GM18517 (cell line): ENCODE measurements around the gene TFF3.

Experiments used
- ATAC-seq: cut with Tn5 transposase; IDR thresholded peaks from one replicate; pipeline ENCODE4 v1.9.1; 2021; ENCODE audit warnings: mild to moderate bottlenecking, moderate library complexity; ENCODE audit not compliant: unreplicated experiment

The TFF3 gene

DNA sequence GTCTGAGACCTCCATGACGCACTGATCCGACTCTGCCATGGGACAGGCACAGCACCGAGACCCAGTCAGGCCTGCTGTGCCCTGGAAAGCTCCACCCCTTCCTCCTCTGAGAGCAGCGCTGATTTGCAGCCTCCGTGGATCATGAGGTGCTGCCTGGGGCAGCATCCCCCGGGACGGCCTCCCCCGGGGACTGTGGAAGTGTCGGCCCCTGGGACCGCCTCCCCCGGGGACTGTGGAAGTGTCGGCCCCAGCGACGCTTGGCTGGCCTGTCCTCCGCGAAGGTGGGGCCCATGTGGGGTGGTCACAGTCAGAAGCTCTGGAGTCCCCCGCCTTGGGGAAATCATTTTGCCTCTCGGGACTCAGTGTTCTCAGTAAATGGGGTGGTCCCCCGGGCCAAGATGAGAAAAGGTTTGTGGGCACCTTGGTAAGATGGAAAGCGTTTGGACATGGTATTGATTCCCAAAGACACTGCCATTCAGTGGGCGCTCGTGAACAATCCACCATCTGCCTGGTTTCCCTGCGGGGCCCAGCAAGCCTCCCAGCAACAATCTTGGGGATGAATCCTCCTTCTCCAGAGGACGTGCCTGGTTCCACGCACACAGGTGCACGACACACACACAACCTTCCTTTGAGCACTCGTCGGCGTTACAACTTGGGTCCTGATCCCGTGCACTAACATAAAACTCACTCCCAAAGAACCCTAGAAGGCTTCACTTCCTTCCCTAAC lies 32.6 kb upstream of the TFF3 start:
- no peak for ATAC-seq

DNA sequence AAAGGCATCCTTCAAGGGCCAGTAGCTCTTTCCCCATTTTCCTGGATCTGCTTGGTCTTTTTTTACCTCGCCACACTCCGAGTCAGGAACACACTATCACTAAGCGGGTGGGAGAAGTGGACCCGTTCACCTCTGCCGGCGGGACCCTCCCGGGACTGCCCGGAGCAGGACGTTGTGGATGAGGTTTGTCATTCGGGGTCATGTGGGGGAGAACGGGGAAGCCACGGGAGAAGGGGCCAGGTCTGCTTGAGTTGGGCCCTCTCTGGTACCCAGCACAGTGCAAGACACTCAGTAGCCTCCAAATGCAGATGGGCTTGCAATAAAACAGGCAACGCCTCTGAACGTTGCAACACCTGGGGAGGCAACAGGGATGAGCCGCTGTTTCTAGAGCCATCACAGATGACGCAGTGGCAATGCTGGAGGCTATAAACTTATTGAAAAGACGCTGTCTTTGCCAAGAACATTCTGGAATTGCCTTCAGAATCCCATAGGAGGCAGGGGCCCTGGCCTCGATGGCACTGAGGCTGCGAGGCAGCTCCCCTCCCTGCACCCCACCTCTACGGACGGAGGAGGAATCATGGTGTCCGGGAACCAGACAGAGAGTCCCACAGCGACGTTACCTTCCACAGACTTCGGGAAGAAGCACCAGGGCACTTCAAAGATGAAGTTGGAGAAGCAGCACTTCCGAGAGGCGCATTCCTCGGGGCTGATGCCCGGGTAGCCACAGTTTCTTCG lies 31.8 kb upstream of the TFF3 start:
- ATAC-seq = no peak

DNA sequence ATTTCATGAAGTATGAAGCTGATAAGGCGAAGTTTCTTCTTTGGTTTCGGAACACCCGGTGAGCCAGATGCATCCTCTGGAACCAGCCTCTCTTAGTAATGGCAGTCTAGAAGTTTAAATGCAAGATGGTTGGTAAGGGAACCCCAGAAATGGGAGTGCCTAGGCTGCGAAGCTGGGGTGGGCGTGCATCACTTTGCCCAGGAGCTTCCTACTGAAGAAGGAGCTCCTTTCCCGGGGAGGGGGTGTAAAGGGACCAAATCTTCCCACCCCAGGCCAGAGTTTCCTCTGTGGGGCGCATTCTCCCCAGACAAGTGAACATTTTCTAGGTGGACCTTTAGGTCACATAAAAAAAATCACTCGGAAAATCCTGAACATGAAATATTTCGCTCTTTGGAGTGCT lies 31.2 kb upstream of the TFF3 start:
- no peak for ATAC-seq

DNA sequence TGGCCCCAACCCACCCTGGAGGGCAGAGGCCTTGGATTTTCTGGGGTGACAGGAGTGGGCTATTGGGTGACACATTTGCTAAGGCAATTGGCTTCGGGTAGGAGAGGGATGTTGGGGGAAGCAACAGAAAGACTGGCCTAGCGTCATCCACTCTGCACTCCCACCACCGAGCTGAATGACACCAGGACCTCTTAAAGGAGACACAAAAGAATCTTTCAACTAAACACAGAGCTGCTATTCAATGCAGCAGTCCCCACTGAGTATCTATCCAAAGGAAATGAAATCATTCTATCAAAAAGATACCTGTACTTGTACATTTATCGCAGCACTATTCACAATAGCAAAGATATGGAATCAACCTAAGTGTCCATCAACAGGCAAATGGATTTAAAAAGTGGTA lies 29.4 kb upstream of the TFF3 start:
- ATAC-seq = no peak

DNA sequence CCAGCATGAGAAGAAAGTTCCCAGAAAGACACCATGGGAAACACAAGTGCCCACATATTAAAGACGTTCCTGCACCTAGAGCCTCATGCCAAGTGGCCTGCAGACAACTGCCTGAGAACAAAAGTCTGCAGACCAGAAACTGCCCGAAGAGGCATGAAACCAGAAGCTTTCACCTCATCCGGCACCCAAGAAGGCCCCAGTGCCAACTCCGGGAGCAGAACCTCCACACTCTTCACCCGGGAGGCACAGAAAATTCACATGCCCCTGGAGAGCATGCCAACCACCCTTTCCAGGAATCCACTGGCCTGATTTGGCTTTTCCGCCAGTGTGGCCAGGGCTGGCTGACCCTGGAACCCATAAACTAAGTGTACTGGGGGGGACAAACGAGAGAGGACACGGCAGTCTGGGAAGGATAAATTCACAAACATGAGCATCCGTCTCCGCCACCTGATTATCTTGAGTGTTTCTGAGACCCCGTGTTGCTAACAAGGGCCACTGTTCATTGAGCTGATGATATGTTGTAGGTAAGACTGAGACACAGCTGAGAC lies 28.8 kb upstream of the TFF3 start:
- no peak for ATAC-seq

DNA sequence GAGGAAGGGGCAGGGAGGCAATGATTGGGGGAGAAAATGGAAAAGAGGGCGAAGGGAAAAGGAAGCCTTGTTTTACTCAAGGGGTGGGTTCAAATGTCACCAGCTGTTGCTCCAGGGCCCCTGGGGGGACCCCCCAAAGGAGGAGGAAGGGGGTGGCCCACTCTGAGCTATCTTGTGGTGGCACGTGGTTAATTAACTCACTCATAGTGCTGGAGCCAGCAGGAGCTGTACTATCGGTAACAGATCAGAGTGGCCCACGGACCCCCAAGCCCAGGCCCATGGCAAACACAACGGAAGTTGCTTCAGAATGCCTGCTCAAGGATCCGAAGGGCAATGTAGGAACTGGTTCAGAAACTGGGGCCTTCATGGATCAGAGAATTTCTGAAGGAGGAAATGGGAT lies 28.3 kb upstream of the TFF3 start:
- no peak for ATAC-seq

DNA sequence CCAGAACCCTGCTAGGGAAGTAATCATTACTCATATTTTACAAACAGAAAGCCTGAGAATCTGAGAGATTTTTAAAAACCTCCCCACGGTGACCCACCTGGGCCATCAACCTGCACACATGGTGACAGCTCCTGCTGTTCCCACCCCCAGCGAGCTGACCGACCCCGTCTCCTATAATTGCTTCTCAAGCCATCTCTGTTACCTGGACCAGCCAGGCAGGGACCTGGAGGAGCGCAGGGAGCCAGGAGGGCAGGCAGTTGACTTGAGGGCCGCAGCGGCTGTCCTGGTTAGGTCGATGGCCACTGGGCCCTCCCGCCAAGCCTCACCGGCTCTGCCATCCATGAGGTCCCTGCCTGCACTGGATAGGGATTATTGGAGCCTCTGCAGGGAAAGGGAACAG lies 27.9 kb upstream of the TFF3 start:
- ATAC-seq = no peak

DNA sequence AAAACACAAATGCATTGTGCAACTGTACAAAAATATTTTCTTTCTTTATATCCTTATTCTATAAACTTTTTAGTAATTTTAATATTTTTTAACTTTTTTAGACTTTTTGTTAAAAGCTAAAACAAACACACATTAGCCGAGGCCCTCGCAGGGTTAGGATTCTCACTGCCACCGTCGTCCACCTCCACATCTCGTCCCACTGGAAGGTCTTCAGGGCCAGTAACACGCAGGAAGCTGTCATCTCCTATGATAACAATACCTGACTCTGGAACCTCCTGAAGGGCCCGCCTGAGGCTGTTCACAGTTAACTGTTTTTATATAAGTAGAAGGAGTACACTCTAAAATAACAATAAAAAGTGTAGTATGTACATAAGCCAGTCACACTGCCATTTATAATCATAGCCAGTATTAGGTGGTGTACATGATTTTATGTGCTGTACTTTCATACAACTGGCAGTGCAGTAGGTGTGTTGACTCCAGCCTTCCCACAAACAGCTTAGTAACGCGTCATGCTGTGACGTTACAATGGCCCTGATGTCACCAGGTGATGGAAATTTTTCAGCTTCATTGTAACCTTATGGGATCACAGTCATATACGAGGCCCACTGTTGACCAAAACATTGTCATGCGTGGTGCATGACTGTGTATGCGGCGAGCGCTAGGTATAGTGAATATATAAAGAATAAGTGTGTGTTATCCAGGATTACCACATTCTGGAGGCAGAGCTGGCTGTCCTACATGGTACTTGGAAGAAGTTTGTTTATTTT lies 26.8 kb upstream of the TFF3 start:
- no peak for ATAC-seq

DNA sequence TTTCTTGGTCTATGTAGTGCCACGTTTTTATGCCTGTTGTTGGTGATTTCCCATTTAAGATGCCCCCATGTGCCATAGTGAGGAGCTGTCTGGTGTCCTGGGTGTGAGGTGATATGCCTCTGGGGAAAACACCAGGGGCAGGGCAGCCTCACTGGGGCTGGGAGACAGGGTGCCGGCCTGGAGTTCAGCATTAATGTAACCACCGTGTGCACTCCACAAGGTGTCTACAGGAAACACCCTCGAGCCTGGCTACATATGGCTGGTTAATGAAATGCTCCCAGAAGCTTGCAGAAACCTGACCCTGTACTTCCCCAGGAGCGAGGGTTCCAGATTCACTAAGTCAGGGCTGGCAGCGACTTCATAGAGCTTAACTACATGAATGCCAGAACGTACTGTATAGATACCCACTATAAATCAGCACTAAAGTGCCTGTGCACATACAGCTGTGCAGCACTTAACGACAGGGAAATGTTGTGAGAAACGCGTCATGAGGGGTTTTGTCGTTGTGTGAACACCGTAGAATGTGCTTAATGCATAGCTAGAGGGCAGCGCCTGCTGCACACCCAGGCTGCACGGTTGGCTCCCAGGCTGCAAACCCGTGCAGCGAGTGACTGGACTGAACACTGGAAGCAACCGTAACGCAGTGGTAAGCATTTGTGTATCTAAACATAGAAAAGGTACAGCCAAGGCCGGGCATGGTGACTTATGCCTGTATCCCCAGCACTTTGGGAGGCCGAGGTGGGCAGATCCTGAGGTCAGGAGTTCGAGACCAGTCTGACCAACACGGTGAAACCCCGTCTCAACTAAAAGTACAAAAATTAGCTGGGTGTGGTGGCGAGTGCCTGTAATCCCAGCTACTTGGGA lies 25.2 kb upstream of the TFF3 start:
- ATAC-seq = no peak

DNA sequence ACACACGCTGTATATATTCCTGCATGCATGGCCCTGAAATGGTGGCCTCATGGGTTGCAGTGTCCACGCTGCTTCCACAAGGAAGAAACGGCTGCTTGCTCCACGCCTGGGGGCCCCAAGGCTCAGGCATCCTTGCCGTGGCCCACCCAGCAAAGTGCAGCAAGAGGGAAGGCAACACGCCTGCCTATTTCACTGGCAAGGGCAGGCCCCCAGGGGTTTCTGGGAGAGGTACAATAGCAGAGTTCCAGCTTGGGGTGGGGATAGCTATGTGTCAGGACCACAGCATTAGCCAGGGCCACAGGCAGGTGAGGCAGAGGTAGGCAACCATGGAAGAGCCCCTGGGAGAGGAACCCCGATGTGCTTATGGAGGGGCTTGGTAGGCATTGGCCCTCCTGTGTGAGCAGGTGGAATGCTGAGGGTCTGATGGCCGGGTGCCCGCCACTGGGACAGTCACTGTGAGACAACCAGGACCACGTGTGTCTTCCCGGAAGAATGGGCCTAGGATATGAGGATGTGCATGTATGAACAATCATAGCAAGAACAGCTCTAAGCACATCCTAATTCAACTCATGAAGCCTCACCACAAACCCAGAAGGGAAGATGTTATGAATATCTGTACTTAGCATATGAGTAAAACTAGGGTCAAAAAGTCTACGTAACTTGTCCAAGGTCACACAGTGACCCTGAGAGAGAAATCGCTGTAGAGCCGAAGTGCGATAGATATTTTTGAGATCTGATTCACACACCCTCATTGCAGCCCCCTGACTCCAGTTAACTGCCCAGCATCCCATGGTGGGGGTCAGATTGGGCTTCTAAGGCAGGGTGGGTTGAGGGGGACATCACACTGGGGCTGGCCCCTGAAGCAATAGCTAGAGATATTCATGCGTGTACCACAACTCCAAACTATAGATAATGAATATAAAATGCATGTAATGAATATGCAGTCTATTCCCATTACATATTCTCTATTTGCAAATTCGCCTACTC lies 23.8 kb upstream of the TFF3 start:
- ATAC-seq = no peak

DNA sequence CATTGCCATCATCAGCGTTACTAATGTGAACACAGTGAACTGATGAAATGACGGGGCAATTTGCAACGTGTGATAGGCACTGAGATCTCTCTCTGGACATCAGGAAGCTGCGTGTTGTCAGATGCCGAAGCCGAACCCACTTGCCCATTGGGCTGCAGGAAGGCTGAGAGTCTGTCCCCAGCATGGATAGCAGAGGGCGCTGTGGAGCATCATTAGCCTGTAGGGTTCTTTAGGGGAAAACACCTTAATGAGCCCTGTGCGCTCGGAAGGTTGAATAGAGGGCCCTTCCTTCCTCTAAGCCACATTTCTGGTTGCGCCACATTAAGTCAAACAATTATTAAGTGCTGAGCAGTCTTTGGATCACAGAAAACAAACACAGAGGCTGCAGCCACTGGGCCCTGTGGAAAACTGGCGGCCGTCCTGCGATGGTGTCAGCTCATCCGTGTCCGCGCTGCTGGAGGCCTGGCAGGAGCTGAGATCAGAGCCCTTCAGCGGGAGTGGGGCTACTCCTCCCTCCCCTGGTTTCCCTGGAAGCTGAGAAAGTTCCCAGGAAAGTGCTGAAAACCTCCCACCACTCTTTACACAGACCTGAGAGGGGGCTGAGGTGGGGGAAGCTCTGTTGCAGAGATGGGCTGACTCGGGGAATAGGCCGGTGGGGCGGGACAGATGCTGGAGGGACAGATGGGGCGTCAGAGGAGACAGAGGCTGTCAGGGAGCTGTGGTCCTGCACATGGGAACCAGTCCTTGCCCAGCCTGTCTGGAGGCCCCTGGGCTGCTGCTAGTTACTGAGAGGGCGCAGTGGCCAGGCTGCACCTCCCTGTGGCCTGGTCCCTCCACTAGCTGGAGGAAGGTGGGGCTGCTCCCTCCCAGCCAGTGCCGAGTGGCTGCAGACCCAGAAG lies 22.9 kb upstream of the TFF3 start:
- ATAC-seq = no peak

DNA sequence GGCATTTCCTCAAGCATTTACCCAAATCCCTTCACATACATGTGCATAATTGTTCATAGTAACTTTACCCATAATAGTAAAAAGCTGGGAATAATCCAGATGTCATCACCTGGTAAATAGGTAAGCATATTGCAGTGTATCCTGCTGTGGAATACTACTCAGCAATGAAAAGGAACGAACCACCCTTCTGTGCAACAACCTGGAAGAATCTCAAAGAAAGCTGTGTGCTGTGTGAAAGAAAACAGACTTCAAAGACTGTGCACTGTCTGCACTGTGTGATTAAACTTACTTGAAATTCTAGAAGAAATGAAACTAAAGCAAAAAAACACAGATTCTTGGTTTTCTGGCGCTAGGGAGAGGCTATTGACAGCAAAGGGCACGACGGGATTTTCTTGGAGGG lies 22.1 kb upstream of the TFF3 start:
- no peak for ATAC-seq

DNA sequence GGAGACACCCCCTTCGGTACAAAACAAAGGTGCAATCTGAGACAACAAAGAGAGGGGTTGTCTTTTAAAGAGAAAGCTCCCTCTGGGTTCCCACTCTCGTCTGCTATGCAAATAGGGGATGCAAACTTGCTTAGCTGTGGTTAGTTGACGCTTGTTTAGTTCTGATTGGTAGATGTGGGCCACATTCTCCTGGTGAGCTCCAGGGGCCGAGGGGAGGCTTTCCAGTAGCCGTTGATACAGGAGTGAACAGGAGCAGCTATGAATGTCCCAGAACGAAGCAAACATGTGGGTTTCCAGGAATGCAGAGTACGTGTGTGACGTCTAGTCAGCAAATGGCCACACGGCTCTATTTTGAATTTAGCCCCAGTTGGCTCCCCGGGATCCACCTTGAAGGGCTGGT lies 20.8 kb upstream of the TFF3 start:
- ATAC-seq = no peak

DNA sequence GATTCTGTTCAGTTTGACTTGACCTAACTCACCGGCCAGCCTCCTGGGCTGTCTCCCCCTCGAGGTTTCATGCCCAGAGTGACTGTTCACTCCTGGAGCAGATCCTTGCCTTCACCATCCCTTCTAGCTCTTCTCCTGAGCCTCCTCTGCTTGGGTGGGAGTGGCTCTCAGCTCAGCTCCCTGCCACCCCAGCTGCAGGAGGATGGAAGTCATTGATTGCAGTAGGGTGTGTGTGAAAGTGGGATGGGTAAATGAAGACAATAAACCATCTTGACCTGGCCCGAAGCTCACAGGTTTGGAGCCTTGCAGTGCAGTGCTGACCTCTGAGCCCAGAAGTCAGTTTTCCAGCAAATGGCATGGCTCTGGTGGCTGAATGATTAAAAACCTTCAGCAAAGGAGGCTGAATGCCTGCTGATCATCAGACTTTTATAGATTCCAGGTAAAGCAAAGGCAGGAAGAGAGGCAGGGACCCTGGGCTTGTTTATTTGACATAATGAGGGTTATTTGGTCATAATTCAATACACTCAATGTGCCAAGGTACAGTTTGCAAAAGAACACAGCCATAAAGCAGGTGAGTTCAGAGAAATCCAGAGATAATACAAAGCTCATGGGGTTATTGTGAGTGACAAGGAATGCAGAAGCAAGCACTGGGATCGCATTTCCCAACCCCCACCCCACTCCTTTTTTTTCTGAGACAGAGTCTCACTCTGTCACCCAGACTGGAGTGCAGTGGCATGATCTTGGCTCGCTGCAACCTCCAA lies 17.5 kb upstream of the TFF3 start:
- ATAC-seq = no peak

DNA sequence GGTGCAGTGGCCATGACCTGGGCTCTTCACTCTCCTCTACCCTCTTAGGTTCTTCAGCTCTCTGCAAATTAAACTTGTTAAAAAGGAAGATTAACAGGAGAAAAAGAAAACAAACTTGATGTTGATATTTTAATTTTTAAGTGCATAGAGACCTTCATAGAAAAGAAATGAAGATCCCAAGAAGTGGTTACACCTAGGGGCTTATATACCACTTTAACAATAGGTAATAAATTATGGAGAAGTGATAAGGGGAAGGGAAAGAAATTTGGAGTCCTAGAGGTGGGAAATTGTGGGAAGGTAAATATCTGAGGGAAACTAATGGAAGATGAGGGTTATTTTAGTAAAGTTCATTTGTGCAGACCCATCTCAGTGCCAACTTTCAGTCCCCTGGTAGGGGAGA lies 16.5 kb upstream of the TFF3 start:
- no peak for ATAC-seq

DNA sequence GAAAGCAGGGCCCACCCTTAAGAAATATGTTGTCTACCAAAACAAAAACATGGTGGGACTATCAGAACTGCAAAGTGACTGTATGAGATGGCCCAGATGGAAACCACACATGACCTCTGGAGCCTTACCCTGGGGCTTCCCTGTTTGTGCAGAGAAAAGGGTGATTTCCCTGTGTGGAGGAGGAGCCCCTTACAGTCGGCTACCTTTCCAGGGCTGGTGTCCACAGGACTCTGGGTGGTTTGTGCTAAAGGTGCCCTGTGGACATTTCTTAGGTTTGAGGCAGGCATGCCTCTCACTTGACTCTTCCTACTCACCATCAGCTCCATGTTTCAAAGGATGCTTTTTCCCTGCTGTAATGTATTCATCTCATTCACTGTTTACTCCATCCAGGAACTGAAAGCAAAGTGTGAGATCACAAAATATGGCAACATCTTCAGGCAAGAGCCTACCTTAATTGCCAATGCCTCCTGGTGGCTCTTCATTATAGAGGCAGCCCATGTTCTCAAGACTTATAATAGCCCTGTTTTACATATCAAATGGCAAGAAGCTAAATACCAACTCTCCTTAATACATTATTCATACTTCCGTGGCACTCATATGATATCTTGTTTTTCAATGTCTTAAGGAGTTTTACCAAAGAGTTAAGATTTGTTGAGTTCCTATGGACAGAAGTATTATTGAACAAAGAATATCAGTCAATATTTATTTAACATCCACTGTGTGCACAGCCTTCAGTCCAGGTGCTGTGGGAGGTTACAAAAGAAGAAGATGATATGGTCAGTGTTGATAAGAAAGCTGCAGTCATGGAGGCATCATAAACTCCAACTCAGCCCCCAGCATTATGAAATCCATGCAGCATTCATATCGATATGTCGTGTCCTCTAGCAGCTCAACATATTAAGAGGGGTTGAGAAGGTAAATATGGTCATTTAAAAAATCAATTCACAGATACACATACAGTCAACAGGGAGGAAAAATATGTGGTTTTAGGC lies 15.5 kb upstream of the TFF3 start:
- no peak for ATAC-seq

DNA sequence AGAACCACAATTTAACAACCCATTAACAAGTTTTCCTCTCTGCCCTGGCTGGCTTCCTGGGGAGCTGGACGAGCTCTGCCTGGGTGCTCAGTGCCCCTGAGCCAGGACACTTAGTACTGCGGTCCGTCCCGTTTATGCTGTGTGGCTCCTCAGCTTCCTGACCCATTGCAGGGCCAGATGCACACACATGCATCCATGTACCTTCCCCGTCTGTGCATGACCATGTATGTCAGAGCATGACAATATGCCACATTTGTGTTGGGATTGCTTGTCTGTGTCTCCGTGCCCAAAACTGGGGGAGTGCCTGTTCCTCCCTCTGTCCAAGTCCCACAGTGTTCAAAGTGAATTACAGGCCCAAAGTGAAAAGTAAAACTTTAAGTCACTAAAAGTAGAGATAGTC lies 9.7 kb upstream of the TFF3 start:
- no peak for ATAC-seq
